ENCODE data around the gene CKMT1A. TPM values are rescaled to one million over a fixed set of nuclear protein-coding genes. Genes with fewer than 3 reads are reported as not detected.
"Not testable (repeated sequence)": the region's sequence is repeated elsewhere in the genome, so short reads cannot be mapped to it uniquely, and the experiment has no call there.

CKMT1A gene
- total RNA-seq, 4 donors from 2014 or later, result 22.2 to 36.8 (median 34.7) TPM

GRCh38 chr15:43702174-43702573 lies 8.5 kb downstream of the CKMT1A start:
- no peak for DNase-seq (ENCODE audit: low spot score in 2 of 2)
- no peak for TF ChIP-seq CTCF (IDR thresholded peaks at IDR 0.05)
- no peak for TF ChIP-seq POLR2A (IDR thresholded peaks at IDR 0.05)
- 81 to 82% methylated on average over 7 of the region's 7 CpGs for WGBS, 2 donors
- intact Hi-C loops (cut with DNase I; ENCODE audit: low total_unique reads), result no loop called here
- no peak overlapping the region for H3K4me3 ChIP-seq (ENCODE audit: low read depth, poor library complexity, severe bottlenecking)

- H3K4me3 ChIP-seq (ENCODE audit: low read depth, poor library complexity, severe bottlenecking), result no peak overlapping the region
- no peak for TF ChIP-seq POLR2A (IDR thresholded peaks at IDR 0.05)
- intact Hi-C loops (cut with DNase I; ENCODE audit: low total_unique reads), result no loop called here
- DNase-seq (ENCODE audit: low spot score in 2 of 2), result no peak
- WGBS, 2 donors, result 56 to 69% methylated on average over 8 of the region's 8 CpGs
Observed at GRCh38 chr15:43702701-43703424, 9.2 kb downstream of the CKMT1A start.

- DNase-seq (ENCODE audit: low spot score in 2 of 2); H3K4me3 ChIP-seq (ENCODE audit: low read depth, poor library complexity, severe bottlenecking); intact Hi-C loops (cut with DNase I; ENCODE audit: low total_unique reads): not testable (repeated sequence)
- 0 to 100% methylated on average over 1 of the region's 12 CpGs for WGBS, 2 donors
Observed at GRCh38 chr15:43710431-43711131, 16.9 kb downstream of the CKMT1A start.

GRCh38 chr15:43723151-43723550 lies 29.5 kb downstream of the CKMT1A start:
- intact Hi-C loops (cut with DNase I; ENCODE audit: low total_unique reads), result no loop called here
- WGBS, 2 donors, result 76 to 80% methylated on average over 4 of the region's 4 CpGs
- TF ChIP-seq POLR2A (IDR thresholded peaks at IDR 0.05) (no peak), CTCF (IDR thresholded peaks at IDR 0.05) (no peak)
- no peak overlapping the region for H3K4me3 ChIP-seq (ENCODE audit: low read depth, poor library complexity, severe bottlenecking)
- DNase-seq (ENCODE audit: low spot score in 2 of 2), result no peak

- 95 to 100% methylated on average over 1 of the region's 1 CpG for WGBS, 2 donors
- intact Hi-C loops (cut with DNase I; ENCODE audit: low total_unique reads); DNase-seq (ENCODE audit: low spot score in 2 of 2); H3K4me3 ChIP-seq (ENCODE audit: low read depth, poor library complexity, severe bottlenecking): not testable (repeated sequence)
Observed at GRCh38 chr15:43726306-43726705, 32.6 kb downstream of the CKMT1A start.

GRCh38 chr15:43728053-43728725 lies 34.5 kb downstream of the CKMT1A start:
- DNase-seq (ENCODE audit: low spot score in 2 of 2); intact Hi-C loops (cut with DNase I; ENCODE audit: low total_unique reads); H3K4me3 ChIP-seq (ENCODE audit: low read depth, poor library complexity, severe bottlenecking): not testable (repeated sequence)
- 50 to 64% methylated on average over 1 of the region's 1 CpG for WGBS, 2 donors

GRCh38 chr15:43735416-43735815 lies 41.8 kb downstream of the CKMT1A start:
- H3K4me3 ChIP-seq (ENCODE audit: low read depth, poor library complexity, severe bottlenecking), result no peak overlapping the region
- DNase-seq (ENCODE audit: low spot score in 2 of 2), result no peak
- 90 to 93% methylated on average over 6 of the region's 6 CpGs for WGBS, 2 donors
- TF ChIP-seq POLR2A (IDR thresholded peaks at IDR 0.05) (no peak), CTCF (IDR thresholded peaks at IDR 0.05) (no peak)
- intact Hi-C loops (cut with DNase I; ENCODE audit: low total_unique reads), result no loop called here
